Testis (tissue), 3 donors: Measurements from ENCODE around the gene NTSR2. TPM values are rescaled to one million over a fixed set of nuclear protein-coding genes. Genes with fewer than 3 reads are reported as not detected.

ENCODE experiments used
- DNase-seq: peaks from one replicate; pipeline ENCODE4 v3.0.0-alpha.2; 2019
- H3K27ac ChIP-seq, 2 donors: fragments of 200-600 bp; sonication (generic); one replicate each; pipeline ENCODE4 v1.5.1; 2019
- H3K27me3 ChIP-seq: fragments of 200-600 bp; sonication (generic); one replicate; pipeline ENCODE4 v1.5.1; 2019
- H3K36me3 ChIP-seq: fragments of 200-600 bp; sonication (generic); one replicate; pipeline ENCODE4 v1.5.1; 2017; ENCODE audit warnings: low read depth; ENCODE audit errors: missing control alignments
- H3K4me1 ChIP-seq: fragments of 200-600 bp; sonication (generic); one replicate; pipeline ENCODE4 v1.5.1; 2019
- H3K4me3 ChIP-seq, 2 donors: fragments of 200-600 bp; sonication (generic); one replicate each; pipeline ENCODE4 v1.5.1; 2017 to 2019
- H3K9me3 ChIP-seq: fragments of 200-600 bp; sonication (generic); one replicate; pipeline ENCODE4 v1.5.1; 2017
- CTCF ChIP-seq, 3 experiments: fragments of 450-650 bp in 2 of 3; fragments of 200-600 bp in 1 of 3; sonication (generic) in 1 of 3; IDR thresholded peaks; one replicate each; pipeline ENCODE4 v1.5.1; 2016 to 2019; ENCODE audit warnings: antibody characterized with exemption in 3 of 3, mild to moderate bottlenecking in 2 of 3, moderate library complexity in 1 of 3
- POLR2A ChIP-seq: fragments of 450-650 bp; IDR thresholded peaks from one replicate; pipeline ENCODE4 v1.6.1; 2017; ENCODE audit warnings: antibody characterized with exemption, mild to moderate bottlenecking, moderate library complexity
- WGBS, 2 donors: methylation state at CpG; one replicate each; pipeline ENCODE4 v1.1.5; 2018; 5-methylcytosine and 5-hydroxymethylcytosine counted together
- intact Hi-C: fragments of 100-400 bp; cut with DNase I; formaldehyde crosslinking; loops from one replicate; pipeline ENCODE4 v1.15.1; 2023; ENCODE audit warnings: low total_unique reads
- polyA plus RNA-seq: library from polyadenylated mRNA; stranded (reverse); fragments of 350-450 nt; fragmentation: Illumina TruSeq; extraction: RNeasy Lipid Tissue Mini Kit (QIAGEN cat#74804); gene quantifications from one replicate; pipeline ENCODE4 v1.2.3, GENCODE V29; 2014; ENCODE audit warnings: low read depth, low replicate concordance; ENCODE audit not compliant: insufficient read depth
- total RNA-seq, 2 donors: library from RNA; depleted of rRNA; stranded (reverse); fragments of >200 nt; gene quantifications; one replicate each; pipeline ENCODE4 v1.2.3, GENCODE V29; 2016

The NTSR2 gene
- total and polyA plus RNA-seq, 3 donors from 2014 or later: 0.47 to 0.68 TPM; not detected in 1

GRCh38 chr2:11637546-11637945, 32.4 kb downstream of the NTSR2 start:
- 89 to 91% methylated on average over 15 of the region's 15 CpGs for WGBS, 2 donors

GRCh38 chr2:11636593-11637295, 33.3 kb downstream of the NTSR2 start:
- no peak overlapping the region for H3K4me3 ChIP-seq
- DNase-seq: no peak
- no peaks in the 10 kb centered on the region for H3K27me3 ChIP-seq
- H3K27ac ChIP-seq: no peak overlapping the region
- TF ChIP-seq POLR2A: no peak
- no peak for TF ChIP-seq CTCF (IDR thresholded peaks at IDR 0.05)
- H3K4me1 ChIP-seq: peaks cover 3% of the 10 kb centered on the region
- 77 to 87% methylated on average over 11 of the region's 11 CpGs for WGBS, 2 donors
- H3K36me3 ChIP-seq: no peaks in the 10 kb centered on the region
- intact Hi-C loops: no loop called here
- no peaks in the 10 kb centered on the region for H3K9me3 ChIP-seq

More at GRCh38 chr2:11637546-11637945, 32.4 kb downstream of the NTSR2 start:
- H3K36me3 ChIP-seq: no peaks in the 10 kb centered on the region
- intact Hi-C loops: no loop called here
- H3K9me3 ChIP-seq: no peaks in the 10 kb centered on the region
- H3K4me3 ChIP-seq: no peak overlapping the region
- no peak for DNase-seq
- H3K4me1 ChIP-seq: peaks cover 3% of the 10 kb centered on the region
- no peak overlapping the region for H3K27ac ChIP-seq
- TF ChIP-seq CTCF (IDR thresholded peaks at IDR 0.05) (no peak), POLR2A (no peak)
- H3K27me3 ChIP-seq: no peaks in the 10 kb centered on the region

- no peak for DNase-seq
- Histone ChIP-seq H3K27me3 (no peaks in the 10 kb centered on the region), H3K27ac (no peak overlapping the region), H3K9me3 (no peaks in the 10 kb centered on the region), H3K4me3 (no peak overlapping the region), H3K4me1 (no peaks in the 10 kb centered on the region), H3K36me3 (no peaks in the 10 kb centered on the region)
- WGBS, 2 donors: 91 to 97% methylated on average over 15 of the region's 15 CpGs
- intact Hi-C loops: no loop called here
- TF ChIP-seq CTCF (IDR thresholded peaks at IDR 0.05): no peak
- no peak for TF ChIP-seq POLR2A
These were observed 34.9 kb downstream of the NTSR2 start for GRCh38 chr2:11635141-11635540.

- intact Hi-C loops: no loop called here
- Histone ChIP-seq H3K4me3 (no peak overlapping the region), H3K27me3 (no peaks in the 10 kb centered on the region), H3K4me1 (no peaks in the 10 kb centered on the region), H3K9me3 (no peaks in the 10 kb centered on the region), H3K36me3 (no peaks in the 10 kb centered on the region), H3K27ac (no peak overlapping the region)
- WGBS, 2 donors: 91 to 97% methylated on average over 15 of the region's 15 CpGs
- no peak for DNase-seq
- TF ChIP-seq POLR2A: no peak
- TF ChIP-seq CTCF (IDR thresholded peaks at IDR 0.05): no peak
These were observed 35.4 kb downstream of the NTSR2 start for GRCh38 chr2:11634584-11634983.

- Histone ChIP-seq H3K4me3 (no peak overlapping the region), H3K27ac (no peak overlapping the region), H3K36me3 (no peaks in the 10 kb centered on the region), H3K4me1 (no peaks in the 10 kb centered on the region), H3K9me3 (no peaks in the 10 kb centered on the region), H3K27me3 (no peaks in the 10 kb centered on the region)
- 93 to 95% methylated on average over 3 to 28 of the region's 28 CpGs for WGBS, 2 donors
- TF ChIP-seq POLR2A (no peak), CTCF (IDR thresholded peaks at IDR 0.05) (no peak)
- no peak for DNase-seq
- intact Hi-C loops: no loop called here
These were observed 36.0 kb downstream of the NTSR2 start for GRCh38 chr2:11633923-11634478.
